ENCODE measurements around the gene KCTD15. TPM values are rescaled to one million over a fixed set of nuclear protein-coding genes. Genes with fewer than 3 reads are reported as not detected.
"Not testable (repeated sequence)": the region's sequence is repeated elsewhere in the genome, so short reads cannot be mapped to it uniquely, and the experiment has no call there.

KCTD15 gene
- polyA plus RNA-seq, 1 donor = 32.2 TPM

DNA sequence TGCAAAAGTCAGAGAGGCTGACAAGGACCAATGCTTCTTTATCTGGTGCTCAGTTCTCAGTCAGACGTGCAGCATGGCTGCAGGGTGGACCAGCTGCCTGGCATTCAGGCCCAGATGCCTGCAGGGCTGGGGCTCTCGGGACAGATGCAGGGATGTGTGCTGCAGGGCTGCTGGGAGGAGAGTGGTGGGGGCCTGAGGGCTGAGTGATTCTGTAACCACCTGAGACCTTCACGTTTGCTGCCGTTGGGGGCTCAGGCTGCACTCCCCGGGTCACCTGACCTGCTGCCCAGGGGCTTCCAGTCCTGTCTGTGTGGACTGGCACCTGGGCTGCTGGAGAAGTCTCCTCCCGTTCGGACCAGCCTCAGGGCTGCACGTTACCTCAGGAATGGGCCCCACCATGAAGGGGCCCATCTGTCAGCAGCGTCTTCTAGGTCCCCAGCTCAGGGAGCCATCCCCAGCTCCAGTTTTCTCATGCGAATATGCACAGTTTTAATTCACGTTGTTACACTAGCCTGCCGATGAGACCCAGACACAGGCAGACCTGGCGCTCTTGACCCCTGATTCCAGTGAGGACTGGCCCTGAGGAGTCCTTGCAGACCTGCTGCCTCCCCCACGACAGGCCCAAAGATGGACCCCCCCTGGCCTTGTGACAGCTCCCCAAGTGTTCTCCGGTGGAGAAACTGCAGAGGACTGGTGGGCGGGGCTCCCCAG, 16.9 kb downstream of the KCTD15 start:
- DNase-seq (ENCODE audit: low read depth) = no peak

DNA sequence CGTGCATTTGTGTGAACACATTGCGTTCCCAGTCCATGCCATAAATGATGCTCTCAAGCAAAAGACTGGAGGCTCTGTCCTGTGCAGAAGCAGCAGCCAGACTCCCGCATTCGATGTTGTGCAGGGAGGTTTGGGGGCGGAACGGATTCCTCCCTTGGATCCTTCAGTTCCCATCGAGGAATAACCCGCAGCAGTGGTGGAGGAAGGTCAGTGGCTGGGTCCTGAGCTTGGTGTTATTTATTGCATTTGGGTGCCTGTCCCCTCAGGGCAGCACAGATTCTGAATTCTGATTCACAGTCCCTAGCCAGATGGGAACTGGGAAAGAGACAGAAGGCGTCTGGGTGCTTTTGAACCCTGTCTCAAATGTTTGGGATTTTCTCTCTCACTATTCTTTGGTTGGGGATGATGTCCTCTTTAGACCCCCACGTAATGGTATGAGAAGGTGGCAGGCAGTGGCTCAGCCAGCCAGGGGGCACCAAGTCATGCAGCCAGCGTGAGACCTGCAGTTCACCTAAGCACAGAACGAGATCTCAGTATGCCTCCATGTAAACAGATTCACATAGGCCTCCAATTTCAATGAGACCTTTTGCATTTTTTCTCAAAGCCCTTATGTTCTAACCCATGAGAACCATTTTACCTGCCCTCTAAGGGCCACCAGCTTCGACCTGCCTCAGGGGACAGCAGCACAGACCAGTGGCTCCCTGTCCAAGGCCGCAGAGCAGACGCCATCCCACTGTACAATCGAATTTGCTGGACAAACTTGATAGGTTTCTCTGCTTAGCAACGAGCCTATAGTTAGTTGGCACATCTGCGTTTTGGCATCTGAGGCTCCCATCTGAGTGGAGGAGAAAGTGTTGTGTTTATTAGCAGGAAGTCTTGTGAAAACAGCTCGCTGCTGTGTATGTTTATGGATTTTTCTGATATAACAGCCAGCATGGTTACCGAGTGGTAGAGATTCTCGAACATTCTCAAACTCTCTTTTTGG, 17.8 kb downstream of the KCTD15 start:
- DNase-seq (ENCODE audit: low read depth) = no peak

DNA sequence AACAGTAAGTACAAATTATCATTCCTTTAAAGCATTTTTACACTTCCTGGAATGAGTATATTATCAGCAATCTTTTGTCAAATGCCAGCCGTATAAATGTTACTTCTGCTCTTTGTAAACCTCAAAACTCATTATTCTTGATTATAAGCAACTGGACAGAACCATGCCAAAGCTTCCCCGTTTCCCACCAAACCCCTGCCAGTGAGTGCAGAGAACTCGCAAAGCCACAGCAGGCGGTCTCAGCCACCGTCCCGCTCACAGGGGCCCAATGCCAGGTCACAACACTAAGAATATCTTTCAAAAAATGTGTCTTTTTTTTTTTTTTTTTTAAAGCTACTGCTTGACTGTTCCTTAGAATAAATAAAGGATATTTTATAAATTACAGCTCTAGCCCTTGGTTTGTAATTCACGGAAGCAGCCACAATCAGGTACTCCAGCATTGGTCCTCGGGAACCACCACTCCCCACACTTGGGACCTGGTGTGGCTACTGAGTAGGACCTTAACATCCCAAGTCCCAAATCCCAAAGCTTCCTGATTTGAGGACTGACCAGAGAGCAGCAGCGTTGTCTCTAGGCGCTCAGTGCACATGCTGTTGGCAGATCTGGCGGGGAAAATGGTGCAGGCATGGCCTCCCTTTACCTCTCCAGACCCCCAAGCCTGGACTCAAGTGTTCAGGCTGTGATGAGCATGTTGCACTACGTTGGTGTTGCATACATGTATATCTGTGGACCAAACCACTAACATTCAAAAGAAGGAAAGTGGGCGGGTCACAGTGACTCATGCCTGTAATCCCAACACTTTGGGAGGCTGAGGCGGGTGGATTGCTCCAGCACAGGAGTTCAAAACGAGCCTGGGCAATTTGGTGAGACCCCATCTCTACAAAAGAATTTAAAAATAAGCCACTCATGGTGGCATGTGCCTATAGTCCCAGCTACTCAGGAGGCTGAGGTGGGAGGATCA, 19.0 kb downstream of the KCTD15 start:
- no peak for DNase-seq (ENCODE audit: low read depth)

DNA sequence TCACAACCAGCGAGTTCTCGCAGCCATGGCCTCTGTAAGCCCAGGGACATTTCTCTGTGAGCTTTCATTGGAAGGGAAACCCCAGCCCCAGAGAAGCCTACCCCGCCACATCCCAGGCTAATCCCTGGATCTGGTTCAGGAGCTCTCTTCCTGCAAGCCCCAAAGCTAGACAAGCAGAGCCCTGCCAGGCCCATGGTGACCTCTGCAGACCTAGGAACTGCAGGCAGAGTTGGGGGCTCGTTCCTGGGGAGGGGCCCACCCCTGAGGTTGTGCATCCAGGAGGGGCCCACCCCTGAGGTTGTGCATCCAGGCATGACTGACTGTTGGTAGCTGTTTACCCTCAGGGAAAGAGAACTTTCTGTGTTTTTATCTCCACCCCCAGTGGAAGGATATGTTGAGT, 21.7 kb downstream of the KCTD15 start:
- no peak for DNase-seq (ENCODE audit: low read depth)

DNA sequence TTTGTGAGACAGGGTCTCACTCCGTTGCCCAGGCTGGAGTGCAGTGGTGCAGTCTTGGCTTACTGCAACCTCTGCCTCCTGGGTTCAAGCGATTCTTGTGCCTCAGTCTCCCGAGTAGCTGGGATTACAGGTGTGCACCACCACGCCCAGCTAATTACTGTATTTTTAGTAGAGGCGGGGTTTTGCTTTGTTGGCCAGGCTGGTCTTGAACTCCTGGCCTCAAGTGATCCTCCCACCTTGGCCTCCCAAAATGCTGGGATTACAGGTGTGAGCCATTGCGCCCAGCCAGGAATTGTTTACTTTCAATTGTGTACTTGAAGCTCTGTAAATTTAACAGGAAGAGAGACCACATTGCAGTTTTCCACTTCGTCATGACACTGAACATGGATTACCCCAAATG, 22.4 kb downstream of the KCTD15 start:
- not testable (repeated sequence) for DNase-seq (ENCODE audit: low read depth)

DNA sequence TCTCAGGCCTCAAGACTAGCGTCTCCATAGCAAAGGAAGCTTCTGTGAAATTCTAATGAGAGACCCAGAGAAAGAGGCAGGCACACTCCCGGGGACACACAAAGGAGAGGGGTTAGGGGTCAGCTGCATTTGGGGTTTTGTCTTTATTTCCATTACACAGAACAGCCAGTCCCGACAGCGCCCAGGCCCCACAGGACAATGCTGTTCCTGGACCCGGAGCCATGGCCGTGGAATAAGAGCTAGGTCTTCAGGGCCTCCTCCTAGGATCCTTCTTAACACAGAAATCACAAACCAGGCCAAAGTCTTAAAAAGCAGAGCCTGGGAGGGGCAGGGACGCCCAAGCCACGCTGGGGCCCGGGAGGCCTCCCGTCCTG, 22.8 kb downstream of the KCTD15 start:
- DNase-seq (ENCODE audit: low read depth) = no peak

DNA sequence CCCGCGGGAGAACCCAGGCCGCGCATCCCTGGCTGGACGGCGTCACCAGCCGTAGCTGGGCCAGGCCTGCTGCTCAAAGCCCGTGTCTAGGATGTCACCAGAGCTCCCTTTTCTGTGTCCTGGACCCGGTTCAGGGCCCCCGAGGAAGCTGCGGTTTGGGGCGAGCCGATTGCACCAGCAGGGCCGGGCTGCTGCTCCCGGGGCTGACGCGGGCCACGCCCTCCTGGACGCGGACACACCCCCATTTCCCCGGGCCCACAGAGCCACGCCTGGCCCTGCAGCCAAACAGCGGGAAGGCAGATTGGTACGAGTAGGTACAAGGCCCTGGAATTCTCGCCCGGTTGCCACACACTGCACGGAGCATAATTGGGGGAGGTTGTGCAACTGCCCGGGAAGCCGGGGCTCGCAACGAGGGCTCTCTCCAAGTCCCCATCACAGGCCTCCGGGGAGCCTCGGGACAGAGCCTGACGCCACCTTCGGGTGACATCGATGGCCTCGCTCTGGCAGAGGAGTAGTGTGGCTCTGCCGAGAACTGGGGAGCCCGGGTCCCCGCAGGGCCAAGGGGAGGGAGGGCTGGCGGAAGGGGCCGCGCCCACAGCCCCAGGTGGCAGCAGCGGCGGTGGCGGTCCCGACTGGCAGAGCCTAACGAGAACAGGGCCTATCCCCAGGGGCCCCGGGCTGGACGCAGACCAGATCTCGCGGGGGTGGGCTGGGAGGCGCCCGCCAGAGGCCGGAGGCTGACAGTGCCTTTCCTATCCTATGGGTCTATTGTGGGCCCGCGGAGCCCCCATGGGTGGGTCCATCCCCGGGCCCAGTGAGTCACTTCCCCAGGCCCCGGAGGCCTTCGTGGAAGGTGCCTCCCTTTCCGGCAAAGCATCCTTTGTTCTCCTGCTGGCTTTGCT, 23.5 kb downstream of the KCTD15 start:
- DNase-seq (ENCODE audit: low read depth) = no peak

DNA sequence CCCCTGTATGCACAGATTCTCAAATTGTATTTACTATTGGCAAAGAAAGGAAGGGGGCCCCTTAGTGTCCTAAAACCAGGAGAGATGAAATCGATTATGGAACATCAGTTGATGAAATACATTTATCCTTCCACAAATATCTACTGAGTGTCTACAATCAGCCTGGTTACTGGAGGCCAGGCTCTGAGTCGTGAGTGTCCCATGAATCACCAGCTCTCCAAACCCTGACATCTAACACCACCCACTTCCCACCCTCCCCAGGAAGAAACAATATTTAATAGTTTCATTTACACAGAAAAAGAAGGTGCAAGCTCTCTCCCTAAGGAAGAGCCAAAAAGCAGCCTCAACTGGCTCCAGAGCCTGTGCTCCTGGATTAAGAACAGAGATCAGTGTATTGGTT, 25.2 kb downstream of the KCTD15 start:
- DNase-seq (ENCODE audit: low read depth) = no peak

DNA sequence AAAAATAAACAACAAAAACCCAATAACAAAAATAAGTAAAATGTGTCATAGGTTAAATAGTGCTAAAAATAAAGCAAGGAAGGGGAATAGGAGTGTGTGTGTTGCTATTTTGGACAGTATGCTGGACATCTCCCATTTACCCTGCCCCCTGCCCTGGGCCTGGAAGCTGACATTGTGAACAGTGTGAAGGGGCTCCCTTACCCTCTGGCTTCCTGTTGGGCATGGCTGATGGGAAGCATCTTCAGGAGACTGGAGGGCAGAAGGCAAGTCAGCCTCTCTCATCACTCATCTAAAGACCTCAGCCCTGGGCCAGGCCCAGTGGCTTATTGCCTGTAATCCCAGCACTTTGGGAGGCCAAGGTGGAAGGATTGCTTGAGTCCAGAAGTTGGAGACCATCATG, 26.7 kb downstream of the KCTD15 start:
- no peak for DNase-seq (ENCODE audit: low read depth)

DNA sequence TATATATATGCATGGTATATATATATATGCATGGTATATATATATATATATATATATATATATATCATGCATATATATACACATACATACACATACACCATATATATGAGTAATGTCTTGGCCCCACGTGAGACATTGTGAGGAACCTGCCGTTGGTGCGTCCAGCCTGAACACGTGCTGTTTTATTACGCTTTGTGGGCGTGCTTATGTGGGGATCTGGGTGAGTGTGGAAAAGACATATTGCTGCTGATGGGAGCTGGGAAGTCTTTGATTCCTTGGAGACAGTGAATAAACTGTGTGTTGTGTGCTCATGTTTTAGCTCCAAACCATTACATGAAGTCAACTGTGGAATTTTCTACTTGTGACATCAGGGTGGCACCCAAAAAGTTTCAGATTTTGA, 28.9 kb downstream of the KCTD15 start:
- DNase-seq (ENCODE audit: low read depth) = no peak

DNA sequence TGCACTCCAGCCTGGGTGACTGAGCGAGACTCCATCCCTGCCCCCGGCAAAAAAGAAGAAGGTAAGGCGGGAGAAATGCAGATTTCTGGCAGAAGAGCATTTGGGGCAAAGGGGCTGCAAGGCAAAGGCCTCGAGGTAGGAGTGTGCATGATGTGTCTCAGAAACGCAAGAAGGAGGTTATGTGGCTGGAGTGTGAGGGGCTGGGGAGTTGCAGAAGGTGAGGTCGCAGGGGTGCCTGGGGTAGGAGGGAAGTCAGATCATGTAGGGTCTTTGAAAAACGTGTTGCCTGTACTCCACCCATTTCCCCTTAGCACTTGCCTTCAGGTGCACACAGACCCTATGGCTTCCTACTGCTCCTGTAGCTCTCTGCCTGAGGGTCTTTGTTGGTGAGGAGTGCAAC, 29.9 kb downstream of the KCTD15 start:
- no peak for DNase-seq (ENCODE audit: low read depth)

DNA sequence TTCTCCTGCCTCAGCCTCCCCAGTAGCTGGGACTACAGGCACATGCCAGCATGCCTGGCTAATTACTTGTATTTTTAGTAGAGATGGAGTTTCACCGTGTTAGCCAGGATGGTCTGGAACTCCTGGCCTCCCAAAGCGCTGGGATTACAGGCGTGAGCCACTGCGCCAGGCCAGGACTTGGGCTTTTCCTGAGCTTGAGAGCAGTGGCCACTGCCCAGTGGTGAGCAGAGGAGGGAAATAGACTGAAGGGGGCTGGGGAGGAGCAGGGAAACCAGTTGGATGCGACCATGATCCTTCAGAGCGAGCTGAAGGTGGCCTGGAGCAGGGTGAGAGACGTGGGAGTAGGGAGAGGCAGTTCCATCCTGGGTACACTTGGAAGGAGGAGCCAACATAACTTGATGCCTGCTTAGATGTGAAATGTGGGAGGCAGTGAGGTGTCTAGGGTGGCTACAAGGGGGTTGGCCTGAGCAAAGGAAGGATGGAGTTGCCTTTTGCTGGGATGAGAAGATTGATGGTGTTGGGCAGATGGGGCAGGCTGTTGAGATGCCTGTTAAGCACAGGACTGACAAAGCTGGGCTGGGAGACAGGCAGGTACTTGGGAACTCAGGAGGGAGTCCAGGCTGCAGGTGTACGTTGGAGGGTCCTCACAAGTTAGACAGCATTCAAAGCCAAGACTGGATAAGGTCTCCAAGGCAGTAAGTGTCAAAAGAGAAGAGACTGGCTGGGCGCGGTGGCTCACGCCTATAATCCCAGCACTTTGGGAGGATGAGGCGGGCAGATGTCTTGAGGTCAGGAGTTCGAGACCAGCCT, 31.8 kb downstream of the KCTD15 start:
- no peak for DNase-seq (ENCODE audit: low read depth)

DNA sequence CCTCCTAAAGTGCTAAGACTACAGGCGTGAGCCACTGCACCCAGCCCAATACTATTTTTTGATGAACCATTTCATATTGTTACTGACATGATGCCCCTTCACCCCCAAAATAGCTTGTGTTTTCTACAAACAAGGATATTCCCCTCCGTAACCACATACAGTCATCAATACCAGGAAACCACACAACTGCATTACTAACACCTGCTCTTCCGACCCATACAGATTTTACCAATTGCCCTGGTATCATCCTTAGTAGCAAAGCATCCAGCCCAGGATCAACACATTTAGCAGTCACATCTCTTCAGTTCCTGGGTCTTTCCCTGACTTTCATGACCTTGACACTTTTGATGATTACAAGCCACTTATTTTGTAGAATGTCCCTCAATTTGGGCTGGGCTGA, 33.6 kb downstream of the KCTD15 start:
- no peak for DNase-seq (ENCODE audit: low read depth)

DNA sequence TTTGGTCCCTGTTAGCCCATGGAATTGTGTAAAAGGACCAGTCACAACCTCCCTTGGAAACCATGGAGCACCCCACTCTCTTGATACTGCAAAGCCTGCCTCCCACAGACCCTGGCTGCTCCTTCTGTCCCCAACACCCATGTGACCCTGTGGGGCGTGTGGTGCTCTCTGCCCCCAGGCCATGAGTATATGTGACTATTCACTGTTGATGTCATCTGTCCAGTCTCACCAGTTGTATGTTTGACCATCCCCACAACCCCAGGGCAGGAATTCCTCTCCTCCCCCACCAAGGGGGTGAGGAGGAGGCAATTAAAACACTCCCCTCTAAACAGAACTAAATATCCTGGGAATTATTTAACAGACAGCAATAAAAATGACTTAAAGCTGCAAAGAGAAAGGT, 35.2 kb downstream of the KCTD15 start:
- no peak for DNase-seq (ENCODE audit: low read depth)

DNA sequence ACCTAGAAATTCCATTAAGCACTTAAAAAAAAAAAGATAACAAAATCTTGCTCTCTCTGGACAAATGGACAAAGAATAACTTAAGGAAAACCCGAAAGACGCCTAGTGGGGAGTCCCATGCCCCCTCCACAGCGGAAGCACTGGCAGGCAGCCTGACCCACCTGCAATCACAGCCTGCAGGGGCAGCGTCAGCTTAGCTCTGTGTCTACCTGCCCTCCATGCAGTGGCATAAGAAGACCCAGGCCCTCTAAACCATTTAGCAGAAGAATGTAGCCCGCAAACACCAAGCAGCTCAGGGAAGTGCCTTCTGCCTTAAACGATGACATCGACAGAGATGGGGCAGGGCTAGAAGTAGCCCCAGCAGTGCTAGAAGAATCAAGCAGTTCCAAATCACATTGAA, 36.0 kb downstream of the KCTD15 start:
- DNase-seq (ENCODE audit: low read depth) = no peak

DNA sequence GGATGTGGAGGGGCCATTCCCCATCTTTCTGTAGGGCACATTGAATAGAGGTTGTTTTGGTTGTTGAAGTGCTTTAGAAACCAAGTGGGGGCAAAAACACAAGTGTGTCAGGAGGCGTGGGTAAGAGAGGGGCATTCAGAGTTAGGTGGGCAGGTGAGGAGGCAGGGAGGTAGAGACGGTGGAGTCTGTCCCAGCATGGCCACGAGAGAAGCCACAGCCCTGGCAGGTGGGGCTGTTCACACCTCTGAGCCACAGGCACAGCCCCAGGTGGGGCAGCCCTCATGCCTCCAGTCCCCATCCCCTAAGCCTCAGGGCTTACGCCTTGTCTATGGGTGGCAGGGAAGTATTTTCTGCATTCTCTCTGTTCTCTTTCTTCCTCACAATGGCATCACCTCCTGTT, 43.7 kb downstream of the KCTD15 start:
- DNase-seq (ENCODE audit: low read depth) = no peak

DNA sequence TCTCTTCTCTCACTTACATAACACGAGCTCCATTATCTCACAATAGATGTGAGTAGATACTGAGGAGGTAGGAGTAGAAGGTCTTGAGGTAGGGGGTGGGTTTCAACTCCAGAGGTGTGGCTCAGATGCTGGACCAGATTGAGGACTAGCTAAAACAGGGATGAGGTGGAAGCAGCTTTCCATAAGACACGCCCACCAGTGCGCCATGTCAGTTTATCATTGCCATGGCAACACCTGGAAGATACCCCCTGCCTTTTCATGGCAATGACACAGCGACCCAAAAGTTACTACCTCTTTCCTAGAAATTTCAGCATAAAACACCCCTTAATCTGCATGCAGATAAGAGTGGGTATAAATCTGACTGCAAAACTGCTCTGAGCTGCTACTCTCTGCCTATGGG, 44.1 kb downstream of the KCTD15 start:
- DNase-seq (ENCODE audit: low read depth) = no peak

DNA sequence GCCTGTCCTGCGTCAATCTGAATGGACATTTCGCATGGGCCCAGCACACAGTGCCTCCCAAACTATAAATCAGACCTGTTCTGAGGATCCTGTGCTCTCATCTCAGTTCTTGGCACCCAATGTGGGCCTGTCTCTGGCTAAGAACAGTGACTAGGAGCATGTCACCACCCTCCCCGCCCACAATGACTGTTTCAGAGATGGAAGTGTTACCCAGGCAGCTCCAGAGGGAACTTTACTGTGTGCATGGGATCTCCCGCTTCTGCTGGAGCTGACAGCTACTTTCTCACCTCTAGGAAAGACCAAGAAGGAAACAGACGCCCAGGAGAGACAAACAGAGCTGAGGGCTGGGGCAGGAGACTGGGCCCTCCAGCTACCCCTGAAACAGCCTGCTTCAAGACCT, 45.0 kb downstream of the KCTD15 start:
- DNase-seq (ENCODE audit: low read depth) = no peak

DNA sequence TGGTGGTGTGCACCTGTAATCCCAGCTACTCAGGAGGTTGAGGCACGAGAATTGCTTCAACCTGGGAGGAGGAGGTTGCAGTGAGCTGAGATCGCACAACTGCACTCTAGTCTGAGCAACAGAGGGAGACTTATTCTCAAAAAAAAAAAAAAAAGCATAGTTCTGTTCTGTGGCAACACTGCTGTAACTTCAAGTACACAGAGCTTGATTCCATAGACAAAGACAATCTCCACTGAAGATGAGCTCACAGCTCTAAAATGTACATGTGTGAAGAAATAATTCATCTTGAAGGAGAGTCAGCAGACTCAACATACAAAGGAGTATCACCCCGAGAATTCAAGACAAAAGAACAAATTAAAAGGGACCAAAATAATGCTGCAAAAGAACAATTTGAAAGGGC, 47.8 kb downstream of the KCTD15 start:
- DNase-seq (ENCODE audit: low read depth) = no peak

DNA sequence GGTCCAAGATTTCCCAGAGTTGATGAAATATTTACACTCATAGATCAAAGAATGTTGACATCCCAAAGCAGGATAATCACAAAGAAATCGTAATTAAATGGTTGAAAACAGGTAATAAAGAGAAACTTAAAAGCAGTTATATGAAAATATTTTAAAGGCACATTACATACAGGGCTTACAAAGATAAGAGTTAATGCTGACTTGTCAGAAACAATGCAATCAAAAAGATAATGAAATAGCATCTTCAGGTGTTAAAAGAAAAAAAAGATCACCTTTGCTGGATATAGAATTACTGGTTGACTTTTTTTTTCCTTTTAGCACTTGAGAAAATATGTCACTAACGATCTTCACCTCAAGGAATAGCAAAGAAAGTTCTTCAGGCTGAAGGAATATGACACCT, 48.8 kb downstream of the KCTD15 start:
- no peak for DNase-seq (ENCODE audit: low read depth)
